Activated CD8-positive, alpha-beta memory T cell treated with anti-CD3 and anti-CD28 coated beads, Interleukin-2, amount 50 U/mL, for 48 hours (primary cell): ENCODE measurements around the gene SLC8A3.

Experiments
- DNase-seq: peaks from one replicate; pipeline ENCODE4 v3.0.0-alpha.2; 2020

The SLC8A3 gene

DNA sequence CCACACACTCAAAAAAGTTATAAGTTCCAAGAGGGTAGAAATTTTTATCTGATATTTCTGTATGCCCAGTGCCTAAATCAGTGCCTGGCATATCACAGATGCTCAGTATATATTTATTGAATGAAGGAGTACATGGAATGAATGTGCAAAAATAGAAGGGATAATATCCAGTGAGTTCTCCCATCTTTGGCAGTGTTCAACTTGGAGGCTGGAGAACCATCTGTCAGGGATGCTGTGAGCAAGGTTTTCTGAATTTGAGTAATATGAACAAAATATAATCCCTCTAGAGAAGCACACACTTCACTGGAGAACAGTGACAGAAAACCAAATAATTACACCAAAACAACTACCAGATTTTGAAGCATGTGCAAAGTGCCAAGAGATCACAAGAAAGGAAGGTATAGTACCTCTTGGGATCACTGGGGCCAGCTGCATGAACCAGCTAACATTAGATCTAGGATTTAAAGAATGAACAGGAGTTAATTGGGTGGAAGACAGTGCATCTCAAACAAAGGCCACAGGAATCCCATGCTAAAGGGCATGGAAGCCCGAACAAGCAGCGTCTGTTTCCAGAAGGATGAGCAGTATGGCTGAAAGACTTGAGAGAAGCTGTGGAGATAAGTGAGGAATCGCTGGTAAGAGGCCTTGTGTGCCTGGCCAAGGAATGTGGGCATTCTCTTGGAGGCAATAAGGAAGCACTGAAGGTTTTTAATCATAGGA lies 11.5 kb downstream of the SLC8A3 start:
- DNase-seq = no peak

DNA sequence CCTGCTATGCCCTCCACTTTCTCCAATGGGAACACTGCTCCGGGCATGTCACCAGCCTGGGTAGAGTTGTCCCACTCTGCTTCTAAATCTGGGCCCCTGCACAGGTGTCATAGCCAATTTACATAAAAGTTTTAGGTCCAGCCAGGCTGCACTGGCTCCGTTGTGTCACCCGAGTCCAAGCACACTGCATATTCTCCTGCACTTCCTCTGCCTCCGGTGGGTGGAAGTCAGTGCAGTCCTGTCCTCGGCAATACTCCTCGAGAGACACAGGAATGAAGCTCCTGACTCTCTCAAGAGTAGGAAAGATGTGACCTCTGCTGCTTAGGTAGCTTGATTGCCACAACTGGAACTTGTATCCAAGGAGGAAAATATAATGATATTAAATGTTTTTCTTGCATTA lies 15.2 kb downstream of the SLC8A3 start:
- DNase-seq = no peak

DNA sequence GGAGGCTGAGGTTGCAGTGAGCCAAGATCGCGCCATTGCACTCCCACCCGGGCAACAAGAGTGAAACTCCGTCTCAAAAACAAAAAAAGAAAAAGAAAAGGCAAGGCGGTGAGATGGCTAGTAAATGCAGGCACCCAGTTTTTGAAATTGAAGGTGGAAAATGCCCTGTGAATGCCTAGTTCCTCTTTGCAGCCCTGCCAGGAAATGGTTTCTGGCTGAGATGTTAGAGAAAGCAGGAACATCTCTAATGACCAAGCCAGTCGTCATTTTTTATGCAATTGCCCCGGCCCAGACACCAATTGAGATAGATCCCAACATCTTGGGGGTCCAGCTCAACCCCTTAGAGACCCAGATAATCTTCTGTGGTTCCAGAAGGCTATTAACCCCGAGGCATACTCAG lies 17.0 kb downstream of the SLC8A3 start:
- DNase-seq = no peak

DNA sequence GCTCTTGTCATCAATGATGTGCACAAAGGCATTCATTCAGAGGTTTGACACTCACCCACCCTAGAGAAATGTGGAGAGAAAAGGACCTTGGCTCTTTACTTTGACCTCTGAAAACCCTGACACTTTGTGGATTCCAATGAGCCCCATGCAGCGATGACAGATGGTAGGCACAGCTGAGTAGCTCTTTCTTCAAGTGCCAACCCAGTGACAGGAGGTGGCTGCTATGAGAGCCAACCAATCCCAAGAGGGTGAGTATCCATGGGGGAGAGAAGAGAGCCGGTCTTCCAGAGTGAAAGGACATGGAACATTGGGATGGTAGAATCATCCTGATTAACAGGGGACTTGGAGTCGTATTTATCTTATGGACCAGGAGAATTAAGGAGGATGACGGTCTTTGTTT lies 17.8 kb downstream of the SLC8A3 start:
- no peak for DNase-seq

DNA sequence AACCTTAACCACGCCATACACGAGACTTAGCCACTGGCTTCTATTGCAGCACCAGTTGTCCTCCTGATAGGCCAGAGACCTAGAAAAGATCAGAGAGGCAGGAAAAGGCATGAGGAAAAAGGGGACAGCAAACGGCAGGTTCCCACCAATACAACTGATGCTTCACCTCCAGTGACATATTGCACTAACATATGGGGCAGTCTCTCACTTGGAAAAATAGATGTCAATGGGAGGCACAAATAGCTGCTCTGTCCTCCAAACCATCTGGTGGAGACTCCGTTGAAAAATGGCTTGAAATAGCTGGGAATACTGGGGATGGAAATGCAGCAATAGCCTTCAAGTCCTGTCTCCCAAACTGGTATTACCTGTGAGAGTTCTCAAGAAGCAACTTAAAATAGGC lies 20.3 kb downstream of the SLC8A3 start:
- DNase-seq = no peak

DNA sequence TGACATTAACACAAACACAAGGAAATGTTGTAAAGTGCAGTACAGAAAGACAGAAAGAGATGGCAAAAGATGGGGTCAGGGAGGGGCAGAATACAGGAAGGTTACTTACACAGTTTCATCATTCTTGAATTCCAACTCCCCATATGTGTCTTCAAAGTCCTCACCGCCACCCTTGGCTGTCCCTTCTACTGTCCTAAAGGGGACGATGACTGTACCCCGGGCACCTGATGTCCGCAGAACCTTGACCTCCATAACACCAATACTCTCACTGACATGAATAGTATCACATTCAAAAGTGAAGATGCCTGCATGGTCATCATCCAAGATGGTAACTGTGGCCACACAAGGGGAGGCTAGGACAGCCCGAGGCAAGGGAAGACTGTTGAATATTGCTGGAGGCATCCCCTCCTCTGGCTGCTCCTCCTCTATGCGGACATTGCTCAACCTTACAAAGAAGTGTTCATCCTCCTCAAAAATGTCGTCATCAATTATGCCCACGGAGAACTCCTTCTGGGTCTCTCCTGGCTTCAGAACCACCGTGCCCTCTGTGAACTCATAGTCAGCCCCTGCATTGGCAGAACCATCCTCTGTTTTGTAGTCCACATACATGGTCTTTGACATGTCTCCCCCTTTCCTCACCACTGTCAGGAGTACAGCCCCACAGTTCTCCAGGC lies 22.1 kb downstream of the SLC8A3 start:
- no peak for DNase-seq

DNA sequence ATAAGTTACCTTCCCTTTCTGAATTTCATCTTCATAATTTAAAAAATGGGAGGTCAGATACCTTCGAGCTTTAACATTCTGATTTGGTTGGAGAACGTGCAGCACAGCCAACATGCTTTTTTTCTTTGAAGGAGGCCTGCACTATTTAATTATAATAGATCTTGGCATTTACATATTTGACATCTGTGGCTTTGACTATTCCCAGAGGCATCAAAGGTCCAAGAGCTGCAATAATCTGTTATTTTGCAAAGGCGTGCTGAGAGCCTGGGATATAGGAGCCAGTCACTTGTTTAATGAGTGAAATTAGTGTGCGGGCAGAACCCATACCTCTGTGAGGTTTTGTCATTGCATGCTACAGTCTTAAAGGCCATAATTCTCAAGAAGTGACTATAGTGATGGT lies 26.4 kb downstream of the SLC8A3 start:
- DNase-seq = no peak

DNA sequence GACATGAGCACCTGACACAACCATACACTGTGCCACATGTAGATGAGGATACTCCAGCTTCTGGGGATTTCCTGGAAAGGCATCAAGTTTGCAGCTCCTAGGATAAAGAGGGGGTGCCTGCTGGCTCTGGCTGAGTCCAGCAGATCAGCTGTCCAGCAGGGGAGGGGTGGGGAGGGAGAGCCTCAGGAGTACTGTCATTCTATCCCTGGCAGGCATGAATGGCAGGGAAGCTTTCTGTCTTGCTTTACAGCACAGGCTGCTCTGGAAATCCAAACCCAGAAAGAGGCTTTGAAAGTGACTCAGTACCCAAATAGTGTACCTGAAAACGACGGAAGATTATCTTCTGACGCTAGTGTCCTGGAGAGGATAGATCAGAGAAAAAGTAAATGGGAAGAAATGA lies 32.2 kb downstream of the SLC8A3 start:
- no peak for DNase-seq

DNA sequence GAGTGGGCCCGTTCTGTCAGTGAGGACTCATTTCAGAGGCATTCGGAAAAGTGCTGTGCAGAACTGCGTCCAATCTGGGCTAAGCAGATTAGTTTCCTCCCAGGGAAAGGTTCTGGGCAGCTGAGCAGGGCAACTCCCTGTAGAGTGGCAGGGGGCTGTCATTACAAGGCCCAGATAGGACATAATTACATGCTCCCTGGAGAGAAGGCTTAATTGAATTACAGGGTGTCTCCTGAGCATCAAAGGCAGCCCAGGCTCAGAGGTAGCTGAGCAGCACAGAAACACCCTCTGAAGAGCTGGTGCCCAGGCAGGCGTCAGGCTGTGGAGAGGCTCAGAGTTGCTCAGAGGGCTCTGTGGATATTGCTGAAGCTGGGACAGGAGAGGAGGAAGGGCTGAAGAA lies 36.0 kb downstream of the SLC8A3 start:
- no peak for DNase-seq

DNA sequence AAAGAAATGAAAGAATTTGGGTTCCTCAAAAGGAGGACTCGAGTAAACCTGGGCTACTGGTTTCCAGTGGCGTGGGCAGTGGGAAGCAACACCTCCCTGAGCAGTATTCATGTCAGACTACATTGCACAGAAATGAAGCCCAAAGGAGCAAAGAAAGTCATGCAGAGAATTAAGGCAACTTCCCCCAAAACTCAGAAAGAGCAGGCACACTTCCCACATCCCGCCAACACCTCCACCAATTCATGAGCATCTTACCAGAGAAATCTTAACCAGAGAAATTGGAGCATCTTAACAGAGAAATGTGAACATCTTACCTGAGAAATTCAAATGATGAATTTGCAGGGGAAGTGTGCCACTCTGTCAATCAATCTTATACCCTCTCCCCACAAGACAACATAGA lies 36.7 kb downstream of the SLC8A3 start:
- DNase-seq = no peak

DNA sequence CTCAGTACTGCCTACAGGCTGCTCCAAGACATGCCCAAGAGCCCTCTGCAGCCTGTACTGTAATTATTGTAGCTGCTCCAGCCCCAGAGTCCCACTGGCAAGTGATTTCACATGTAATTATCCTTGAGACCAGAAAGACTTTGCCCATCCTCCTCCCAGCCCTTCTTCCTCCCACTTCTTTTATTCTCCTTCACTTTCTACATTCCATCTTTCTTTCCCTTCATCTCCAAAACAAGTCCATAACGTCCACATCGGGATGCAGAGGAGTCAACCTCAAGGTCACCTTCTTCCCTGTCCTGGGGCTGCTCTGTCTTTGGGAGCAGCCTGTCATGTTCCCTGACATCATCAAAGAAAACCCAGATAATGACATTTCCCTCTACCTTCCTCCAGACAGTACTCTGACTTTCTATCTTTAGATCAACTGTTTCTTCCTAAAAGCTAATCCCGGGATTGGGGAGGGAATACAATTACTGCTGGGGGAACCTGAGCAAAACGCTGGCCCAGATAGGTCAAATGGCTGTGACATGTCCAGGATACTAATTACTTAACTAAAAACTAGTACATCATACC lies 39.1 kb downstream of the SLC8A3 start:
- no peak for DNase-seq

DNA sequence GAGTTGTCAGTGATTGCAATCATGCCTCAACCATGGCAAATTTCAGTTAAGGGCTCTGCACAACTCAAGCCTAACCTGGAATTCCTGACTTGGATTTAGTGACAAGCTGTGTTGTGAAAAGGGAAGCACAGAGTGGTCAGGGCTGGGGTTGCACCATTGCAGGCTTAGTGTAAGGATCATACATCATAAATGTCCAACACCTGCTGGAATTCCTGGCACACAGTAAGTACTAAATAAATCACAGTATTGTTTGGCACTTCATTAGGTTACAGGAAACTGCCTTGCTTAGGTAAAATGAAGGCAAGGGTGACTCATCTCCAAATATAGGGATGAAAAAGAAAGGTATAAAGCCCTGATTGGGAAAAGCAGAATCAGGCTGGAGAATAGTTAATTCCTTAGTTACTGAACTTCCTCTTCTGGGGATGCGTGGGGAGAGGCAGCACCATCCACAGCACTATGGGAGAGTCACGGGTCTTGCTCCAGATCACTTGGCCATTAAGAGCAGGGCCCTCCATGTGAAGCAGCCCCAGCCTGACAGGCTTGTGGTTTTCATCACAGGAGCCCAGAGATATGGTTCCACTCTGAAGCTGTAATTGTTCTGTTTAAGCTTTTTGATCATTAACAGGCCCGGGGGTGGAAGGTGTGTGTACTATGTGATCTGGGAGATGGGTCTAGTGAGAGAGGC lies 39.7 kb downstream of the SLC8A3 start:
- no peak for DNase-seq

DNA sequence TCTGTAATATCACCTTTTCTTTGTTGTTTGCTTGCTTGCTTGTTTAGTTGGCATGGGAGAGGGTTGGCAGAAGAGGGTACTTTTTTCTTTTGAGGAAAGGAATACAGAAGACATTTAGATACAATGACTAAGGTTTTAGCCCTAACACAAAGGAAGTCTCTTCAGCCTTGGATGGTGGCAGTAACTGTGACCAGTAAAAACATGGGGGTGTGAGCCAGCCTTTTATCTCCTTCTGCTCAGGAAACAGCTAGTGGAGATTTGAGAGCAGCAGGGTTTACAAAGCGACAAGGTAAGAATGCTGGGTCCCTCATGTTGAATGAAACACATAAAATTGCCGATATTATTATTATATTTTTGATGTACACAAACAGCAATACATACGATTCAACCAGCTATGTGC lies 40.4 kb downstream of the SLC8A3 start:
- no peak for DNase-seq

DNA sequence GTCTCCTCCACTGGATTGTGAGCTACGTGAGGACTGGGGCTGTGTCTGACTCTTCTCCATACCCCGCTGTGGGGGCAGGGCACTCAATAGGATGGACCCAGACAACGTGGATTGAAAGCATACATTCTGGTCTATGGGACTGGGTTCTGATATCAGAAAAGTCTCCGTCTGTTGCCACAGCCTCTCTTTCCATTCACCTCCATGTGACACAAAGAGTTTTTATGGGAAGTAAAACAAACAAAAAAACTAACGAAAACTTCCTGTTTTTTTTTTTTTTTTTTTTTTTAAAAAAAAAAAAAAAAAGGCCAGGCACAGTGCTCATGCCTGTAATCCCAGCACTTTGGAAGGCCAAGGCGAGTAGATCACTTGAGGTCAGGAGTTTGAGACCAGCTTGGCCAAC lies 44.7 kb downstream of the SLC8A3 start:
- DNase-seq = no peak

DNA sequence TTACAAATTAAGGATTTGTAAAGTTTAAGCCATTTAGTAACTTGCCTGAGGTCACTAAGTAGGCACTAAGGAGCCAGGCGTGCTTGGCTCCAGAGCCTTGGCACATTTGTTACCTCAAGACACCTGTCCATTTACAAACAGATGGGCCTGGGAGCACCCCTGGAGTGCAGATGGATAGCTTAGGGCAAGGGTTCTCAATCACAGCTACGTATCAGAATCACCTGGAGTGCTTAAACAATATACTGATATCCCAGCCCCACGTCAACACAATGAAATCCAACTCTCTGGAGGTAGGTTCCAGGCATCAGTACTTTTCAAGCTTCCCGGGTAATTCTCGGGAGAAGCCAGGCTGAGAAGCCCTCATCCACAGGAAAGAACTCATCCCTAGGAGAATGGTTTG lies 45.4 kb downstream of the SLC8A3 start:
- no peak for DNase-seq

DNA sequence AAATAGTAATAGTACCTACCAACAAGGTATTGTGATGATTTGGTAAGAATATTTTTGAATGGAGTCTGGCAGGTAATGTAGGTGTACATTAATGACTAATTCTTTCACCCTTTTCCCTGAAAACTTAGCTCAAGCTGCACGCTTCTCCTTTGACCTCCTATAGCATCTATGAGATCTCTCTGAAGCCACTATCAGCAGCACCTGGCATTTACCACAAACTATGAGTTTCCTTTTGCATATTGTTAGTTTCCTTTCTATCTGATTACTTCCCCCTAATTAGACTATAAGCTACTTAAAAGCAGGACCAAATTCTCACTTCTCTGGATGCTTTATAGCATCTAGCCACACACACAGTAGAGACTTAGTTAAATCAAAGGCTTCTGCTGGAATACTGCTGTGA lies 48.1 kb downstream of the SLC8A3 start:
- no peak for DNase-seq

DNA sequence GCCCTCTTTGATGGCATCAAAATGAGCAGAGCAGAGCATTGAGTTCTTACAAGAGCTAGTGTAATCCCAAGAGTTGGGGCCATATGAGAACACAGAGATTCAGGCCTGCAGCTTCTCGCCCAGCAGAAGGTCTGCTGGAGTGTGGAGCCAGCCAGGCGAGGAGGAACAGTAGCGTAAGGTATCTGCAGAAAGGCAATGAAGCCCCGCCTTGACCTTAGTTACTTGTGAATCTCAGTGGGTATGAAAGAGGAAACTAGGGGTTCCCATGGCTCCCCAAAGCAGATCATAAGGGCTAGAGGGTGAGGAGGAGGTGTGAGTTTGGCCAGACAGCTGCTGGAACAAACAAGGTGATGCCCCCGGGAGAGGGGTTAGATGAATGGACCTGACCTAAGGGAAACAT lies 49.4 kb downstream of the SLC8A3 start:
- no peak for DNase-seq

DNA sequence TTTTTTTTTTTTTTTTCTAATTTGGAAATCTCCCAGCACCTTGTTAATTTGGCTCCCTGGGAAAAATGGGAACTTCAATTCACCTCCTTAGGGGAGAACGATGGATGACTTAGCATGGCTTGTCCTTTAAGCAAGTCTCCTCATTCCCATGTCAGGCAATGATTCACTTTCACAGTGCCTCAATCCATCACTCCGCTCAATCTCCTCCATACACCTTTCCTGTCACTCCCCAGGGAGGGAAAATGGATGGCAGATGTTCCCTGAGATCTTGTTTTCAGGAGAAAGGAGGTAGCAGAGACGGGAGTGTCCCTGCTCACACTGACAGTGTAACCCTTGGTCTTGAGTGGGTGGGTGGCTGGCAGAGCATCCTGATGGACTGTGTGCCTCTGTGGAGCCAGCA lies 51.0 kb downstream of the SLC8A3 start:
- no peak for DNase-seq

DNA sequence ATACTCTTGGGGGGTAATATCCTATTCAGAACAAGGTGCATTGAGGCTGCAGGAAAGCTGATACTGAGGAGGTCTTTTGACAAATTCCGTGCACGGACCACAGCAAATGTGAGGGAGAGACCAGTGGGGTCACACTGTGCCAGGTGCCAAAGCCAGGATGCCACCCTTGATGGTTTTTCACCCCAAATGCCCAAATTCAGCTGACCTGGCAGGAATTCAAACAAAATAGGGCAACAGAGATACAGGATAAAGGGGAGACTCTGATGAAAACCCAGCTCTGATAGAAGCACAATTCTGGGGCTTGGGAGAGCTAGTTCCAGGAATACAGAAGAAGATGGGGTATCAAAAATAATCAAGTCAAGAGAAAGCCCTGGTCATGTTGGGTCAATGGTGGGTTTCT lies 55.3 kb downstream of the SLC8A3 start:
- no peak for DNase-seq

DNA sequence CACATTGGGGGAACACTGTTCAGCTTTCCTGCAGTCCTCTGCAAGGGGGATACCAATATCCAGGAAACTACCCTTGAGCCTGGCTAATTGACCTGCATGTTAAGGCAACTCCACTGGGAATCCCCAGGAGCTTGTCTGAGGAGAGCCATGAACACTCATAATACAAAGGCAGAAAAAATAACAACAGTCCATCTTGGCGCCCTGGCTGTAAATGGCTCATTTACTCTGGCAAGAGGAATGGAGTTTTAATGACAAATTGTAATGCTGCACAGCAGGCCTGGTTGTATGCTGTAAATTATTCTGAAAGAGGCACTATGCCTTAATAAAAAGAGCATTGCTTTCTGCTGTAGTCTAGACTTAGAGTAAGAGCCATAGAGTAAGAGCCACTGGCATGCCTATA lies 58.3 kb downstream of the SLC8A3 start:
- no peak for DNase-seq

DNA sequence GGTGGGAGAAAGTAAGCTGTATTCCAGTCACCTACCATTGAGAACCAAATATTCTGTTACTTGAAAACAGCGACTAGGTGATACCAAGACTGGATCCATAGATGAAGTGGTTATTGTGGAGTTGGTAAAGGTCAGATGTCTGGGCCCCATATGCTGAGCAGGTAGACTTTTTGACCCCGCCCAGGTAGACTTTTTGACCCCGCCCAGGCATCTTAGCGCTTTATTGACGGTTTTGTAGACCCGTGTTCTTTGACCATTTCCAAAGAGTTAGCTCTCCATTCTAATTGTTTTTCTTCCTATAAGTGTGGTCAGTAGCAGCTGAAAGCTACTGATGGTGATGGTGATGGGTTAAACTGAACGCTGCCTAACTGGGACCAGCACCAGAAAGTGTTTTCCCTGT lies 61.6 kb downstream of the SLC8A3 start:
- DNase-seq = no peak

DNA sequence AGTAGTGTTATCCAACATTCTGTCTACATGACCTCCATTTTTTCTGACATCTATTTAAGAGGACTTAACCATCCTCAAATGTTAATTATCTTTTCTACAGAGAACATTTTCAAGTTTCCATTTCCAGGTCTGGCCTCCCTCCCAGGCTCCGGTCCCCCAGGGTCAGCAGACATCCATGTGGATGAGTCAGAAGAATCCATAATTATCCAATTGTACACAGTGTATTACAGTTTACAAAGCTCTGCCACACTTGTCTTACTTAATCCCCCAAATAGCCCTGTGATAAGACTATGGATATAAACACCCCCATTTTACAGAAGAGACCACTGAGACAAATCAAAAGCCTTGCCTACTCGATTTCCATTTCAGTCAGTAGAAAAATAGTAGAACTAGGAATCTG lies 65.0 kb downstream of the SLC8A3 start:
- no peak for DNase-seq

DNA sequence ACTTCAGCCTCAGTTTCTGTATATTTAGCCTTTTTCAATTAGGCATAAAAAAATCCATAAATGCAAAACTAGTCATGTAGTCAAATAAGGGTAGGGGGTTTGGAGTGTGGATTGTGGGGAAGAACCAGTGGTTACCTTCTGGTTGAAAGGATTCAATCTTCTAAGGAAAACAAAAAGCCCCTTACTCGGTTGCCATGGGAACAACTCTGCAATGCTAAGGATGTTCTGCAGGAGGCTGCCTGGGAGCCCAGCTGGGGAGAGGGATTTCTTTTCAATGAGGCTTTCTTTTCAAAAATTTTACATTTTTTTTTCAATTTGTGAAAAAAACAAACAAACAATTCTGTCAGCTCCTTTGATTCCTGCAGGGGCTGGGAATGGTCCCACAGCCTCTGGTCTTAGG lies 67.2 kb downstream of the SLC8A3 start:
- no peak for DNase-seq

DNA sequence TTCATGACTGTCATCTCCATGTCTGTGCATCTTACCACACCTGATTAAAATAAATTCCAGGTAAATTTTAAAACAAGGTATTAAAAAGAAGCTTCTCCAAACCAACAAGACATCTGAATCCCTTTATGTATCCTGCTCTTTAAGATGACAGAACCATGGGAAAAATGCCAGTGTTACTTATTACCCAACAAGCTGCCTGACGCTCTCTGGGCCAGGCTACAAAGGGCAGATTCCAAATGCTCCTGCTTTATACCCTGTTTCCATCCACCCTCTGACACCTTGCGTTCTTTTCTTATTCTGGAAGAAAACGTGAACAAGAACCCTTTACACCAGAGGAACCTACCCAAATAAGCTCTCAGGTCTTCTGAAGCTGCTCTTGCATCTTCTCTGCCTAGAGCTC lies 70.7 kb downstream of the SLC8A3 start:
- no peak for DNase-seq
